GM12801 (cell line): ENCODE results near the gene ZNF511.

Source experiments
- CTCF ChIP-seq: IDR thresholded peaks from one replicate; pipeline ENCODE4 v1.5.1; 2011; ENCODE audit warnings: control low read depth; ENCODE audit not compliant: insufficient read length; ENCODE audit errors: extremely low read depth

Gene ZNF511

DNA sequence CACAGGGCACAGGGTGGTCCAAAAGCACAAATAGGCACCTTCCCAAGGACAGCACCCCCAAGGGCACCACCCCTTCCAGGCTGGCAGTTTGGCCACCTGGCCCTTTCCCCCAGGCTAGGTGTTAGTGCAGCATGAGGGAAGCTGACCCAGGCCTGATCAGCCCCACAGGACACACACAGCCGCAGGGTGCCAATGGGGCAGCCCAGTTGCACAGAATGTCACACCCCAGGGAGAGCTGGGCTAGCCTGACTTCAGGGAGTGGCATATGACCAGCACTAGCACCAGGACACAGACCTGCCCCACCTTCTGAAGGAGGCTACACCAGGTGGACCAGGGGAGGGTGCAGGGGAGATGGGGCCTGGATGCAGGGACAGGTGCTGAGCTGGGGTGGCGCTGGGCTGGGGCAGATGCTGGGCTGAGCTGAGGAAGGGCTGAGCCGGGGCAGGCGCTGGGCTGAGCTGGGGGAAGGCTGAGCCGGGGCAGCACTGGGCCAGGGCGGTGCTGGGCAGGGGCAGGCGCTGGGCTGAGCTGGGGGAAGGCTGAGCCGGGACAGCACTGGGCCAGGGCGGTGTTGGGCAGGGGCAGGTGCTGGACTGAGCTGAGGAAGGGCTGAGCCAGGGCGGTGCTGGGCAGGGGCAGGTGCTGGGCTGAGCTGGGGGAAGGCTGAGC is 28.2 kb upstream of the ZNF511 start:
- no peak for TF ChIP-seq CTCF

DNA sequence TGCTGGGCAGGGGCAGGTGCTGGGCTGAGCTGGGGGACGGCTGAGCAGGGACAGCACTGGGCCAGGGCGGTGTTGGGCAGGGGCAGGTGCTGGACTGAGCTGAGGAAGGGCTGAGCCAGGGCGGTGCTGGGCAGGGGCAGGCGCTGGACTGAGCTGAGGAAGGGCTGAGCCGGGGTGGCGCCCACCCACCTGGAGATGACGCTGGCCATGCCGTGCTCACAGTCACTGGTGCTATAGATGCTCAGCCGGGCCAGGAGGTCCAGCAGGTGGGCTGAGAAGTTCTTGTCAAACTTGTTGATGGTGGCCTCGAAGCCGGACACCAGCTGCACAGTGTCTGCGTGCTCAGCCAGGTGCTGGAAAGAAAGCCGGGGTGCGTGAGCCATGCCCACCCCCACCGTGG is 27.6 kb upstream of the ZNF511 start:
- TF ChIP-seq CTCF, result no peak

- no peak for TF ChIP-seq CTCF
These were observed 26.9 kb upstream of the ZNF511 start for GRCh38 chr10:133281628-133282372.

GRCh38 chr10:133282846-133283390 is 25.8 kb upstream of the ZNF511 start:
- no peak for TF ChIP-seq CTCF

GRCh38 chr10:133283931-133284330 is 24.8 kb upstream of the ZNF511 start:
- TF ChIP-seq CTCF, result no peak

DNA sequence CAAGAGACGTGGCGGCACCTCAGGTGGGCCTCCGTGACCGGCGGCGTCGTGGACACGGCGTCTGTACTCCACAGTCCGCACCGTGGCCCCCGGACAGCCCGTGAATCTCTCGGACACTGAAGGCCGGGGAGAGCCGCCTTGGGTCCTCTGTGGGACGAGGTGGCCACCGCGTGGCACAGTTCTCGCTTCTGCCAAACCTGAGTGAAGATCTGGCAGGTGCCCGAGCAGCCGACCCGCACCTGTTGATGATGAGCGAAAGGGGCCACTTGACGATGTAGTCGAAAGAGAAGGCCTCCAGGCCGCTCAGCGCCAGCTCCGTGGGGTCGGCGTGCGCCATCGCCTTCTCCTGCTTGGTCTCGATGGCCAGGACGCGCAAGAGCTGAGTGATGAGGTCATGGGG is 23.5 kb upstream of the ZNF511 start:
- TF ChIP-seq CTCF, result no peak

- no peak for TF ChIP-seq CTCF
These were observed 22.3 kb upstream of the ZNF511 start for GRCh38 chr10:133286366-133286765.
